Uterus (tissue), 4 donors: ENCODE data around the gene ATP6V0E1. TPM values are rescaled to one million over a fixed set of nuclear protein-coding genes. Genes with fewer than 3 reads are reported as not detected.

Experiments
- DNase-seq, 2 donors: peaks; one replicate each; pipeline ENCODE4 v3.0.0-alpha.2; 2019 to 2020
- H3K27ac ChIP-seq, 2 donors: fragments of 200-600 bp; sonication (generic); 1 replicate in 1 of 2; 2 replicates in 1 of 2; pipeline ENCODE4 v1.5.1; 2016 to 2018
- H3K27me3 ChIP-seq, 2 donors: fragments of 200-600 bp; sonication (generic); one replicate each; pipeline ENCODE4 v1.5.1; 2018 to 2019; ENCODE audit warnings: control low read depth in 1 of 2
- H3K36me3 ChIP-seq, 2 donors: fragments of 200-600 bp; sonication (generic); one replicate each; pipeline ENCODE4 v1.5.1; 2019; ENCODE audit warnings: control low read depth in 1 of 2
- H3K4me1 ChIP-seq, 2 donors: fragments of 200-600 bp; sonication (generic); one replicate each; pipeline ENCODE4 v1.5.1; 2018 to 2019; ENCODE audit warnings: control low read depth in 1 of 2
- H3K4me3 ChIP-seq, 2 donors: fragments of 200-600 bp; sonication (generic); 1 replicate in 1 of 2; 2 replicates in 1 of 2; pipeline ENCODE4 v1.5.1; 2018 to 2019; ENCODE audit warnings: mild to moderate bottlenecking in 1 of 2
- H3K9me3 ChIP-seq, 2 donors: fragments of 200-600 bp; sonication (generic); one replicate each; pipeline ENCODE4 v1.5.1; 2019; ENCODE audit warnings: control low read depth in 1 of 2
- POLR2A ChIP-seq, 2 donors: fragments of 450-650 bp; IDR thresholded peaks; one replicate each; pipeline ENCODE4 v1.6.1; 2016; ENCODE audit warnings: antibody characterized with exemption in 2 of 2, mild to moderate bottlenecking in 1 of 2, moderate library complexity in 1 of 2
- intact Hi-C: fragments of 100-400 bp; cut with DNase I; formaldehyde crosslinking; loops from one replicate; pipeline ENCODE4 v1.15.1; 2023; ENCODE audit warnings: low total_unique reads
- total RNA-seq, 4 donors: library from RNA; depleted of rRNA in 3 of 4; stranded (reverse); fragments of >200 nt in 3 of 4; gene quantifications; one replicate each; pipeline versions ENCODE4 v1.1.0 to v1.2.4, GENCODE V29; 2014 to 2023
- TF ChIP-seq, protein P1 (sequence below), 4 experiments: fragments of 200-600 bp in 2 of 4; fragments of 450-650 bp in 2 of 4; sonication (generic) in 2 of 4; IDR thresholded peaks; one replicate each; pipeline ENCODE4 v1.5.1; 2016 to 2019; ENCODE audit warnings: antibody characterized with exemption in 4 of 4, mild to moderate bottlenecking in 2 of 4, moderate library complexity in 1 of 4
- donor health status: DM: yes; HTN: yes; CAD: no.

ATP6V0E1 gene
- total RNA-seq, 4 donors from 2014 or later = 75.6 to 159 (median 137) TPM

DNA sequence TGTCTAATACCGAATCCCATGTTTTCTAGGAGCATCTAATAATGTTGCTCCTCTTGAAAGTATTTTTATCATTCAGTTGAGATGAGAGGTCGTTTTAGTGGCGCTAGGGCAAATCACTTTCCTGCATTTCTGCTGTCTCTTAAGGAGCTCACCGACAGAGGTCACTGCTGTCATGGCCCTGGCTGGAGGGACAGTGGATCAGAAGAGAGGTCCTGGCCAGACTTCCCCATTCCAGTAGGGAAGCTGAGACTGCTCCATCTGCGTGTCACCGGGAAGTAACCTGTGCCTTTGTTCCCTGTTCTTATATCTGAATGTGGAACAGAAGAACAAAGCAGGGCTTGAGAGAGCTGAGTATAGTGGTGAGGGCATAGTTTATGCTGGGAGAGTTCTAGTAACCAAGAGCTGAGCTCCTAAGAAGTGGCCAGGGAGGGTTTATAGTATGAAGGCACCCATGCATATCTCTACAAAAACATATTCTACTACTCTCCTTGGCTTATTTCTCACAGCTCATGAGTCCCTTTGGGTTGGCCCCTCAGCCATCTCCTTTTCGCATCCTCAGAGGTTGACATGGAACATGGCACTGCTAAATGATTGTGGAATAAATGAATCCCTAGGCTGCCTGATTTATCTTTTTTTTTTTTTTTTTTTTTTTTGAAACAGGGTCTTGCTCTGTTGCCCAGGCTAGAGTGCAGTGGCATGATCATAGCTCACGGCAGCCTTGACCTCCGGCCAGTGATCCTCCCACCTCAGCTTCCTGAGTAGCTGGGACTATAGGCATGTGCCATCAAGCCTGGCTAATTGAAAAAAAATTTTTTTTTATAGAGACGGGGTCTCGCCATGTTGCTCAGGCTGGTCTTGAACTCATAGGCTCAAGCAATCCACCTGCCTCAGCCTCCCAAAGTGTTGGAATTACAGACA lies 27.2 kb downstream of the ATP6V0E1 start:
- Histone ChIP-seq H3K27ac (peak overlapping the region in 1 of 2 donors; percentile 47), H3K4me1 (no peaks in the 10 kb centered on the region), H3K36me3 (no peaks in the 10 kb centered on the region), H3K9me3 (no peaks in the 10 kb centered on the region), H3K27me3 (no peaks in the 10 kb centered on the region), H3K4me3 (no peak overlapping the region)
- peak in 1 of 2 donors; percentile 27 for DNase-seq
- TF ChIP-seq POLR2A (IDR thresholded peaks at IDR 0.05) = no peak
- TF ChIP-seq, protein P1, sequence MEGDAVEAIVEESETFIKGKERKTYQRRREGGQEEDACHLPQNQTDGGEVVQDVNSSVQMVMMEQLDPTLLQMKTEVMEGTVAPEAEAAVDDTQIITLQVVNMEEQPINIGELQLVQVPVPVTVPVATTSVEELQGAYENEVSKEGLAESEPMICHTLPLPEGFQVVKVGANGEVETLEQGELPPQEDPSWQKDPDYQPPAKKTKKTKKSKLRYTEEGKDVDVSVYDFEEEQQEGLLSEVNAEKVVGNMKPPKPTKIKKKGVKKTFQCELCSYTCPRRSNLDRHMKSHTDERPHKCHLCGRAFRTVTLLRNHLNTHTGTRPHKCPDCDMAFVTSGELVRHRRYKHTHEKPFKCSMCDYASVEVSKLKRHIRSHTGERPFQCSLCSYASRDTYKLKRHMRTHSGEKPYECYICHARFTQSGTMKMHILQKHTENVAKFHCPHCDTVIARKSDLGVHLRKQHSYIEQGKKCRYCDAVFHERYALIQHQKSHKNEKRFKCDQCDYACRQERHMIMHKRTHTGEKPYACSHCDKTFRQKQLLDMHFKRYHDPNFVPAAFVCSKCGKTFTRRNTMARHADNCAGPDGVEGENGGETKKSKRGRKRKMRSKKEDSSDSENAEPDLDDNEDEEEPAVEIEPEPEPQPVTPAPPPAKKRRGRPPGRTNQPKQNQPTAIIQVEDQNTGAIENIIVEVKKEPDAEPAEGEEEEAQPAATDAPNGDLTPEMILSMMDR (IDR thresholded peaks at IDR 0.05) = peak in 1 of 4 experiments; percentile 19
- intact Hi-C loops = no loop called here

DNA sequence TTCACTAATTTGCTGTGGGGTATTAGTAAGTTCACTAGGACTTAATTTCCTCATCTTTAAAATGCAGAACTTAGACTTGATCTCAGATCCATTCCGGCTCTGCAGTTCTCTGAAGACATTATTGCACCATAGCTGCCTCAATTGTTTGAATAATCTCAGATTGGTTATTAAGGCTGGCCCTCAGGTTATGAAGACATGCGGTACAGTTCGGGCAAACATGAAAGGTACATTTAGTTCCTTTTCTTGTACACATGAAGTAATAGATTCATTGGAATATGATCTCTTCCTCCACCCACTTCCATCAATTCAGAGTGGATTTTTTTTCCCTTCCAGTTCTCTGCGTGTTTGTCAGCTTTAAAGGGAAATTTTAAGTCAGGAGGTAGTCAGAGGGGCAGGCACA lies 28.0 kb downstream of the ATP6V0E1 start:
- H3K36me3 ChIP-seq = no peaks in the 10 kb centered on the region
- no peak for TF ChIP-seq POLR2A (IDR thresholded peaks at IDR 0.05)
- TF ChIP-seq, protein P1 (IDR thresholded peaks at IDR 0.05) = no peak
- no peak for DNase-seq
- H3K27me3 ChIP-seq = no peaks in the 10 kb centered on the region
- intact Hi-C loops = no loop called here
- H3K4me1 ChIP-seq = no peaks in the 10 kb centered on the region
- H3K9me3 ChIP-seq = no peaks in the 10 kb centered on the region
- peak overlapping the region in 1 of 2 donors; percentile 47 for H3K27ac ChIP-seq
- H3K4me3 ChIP-seq = no peak overlapping the region

DNA sequence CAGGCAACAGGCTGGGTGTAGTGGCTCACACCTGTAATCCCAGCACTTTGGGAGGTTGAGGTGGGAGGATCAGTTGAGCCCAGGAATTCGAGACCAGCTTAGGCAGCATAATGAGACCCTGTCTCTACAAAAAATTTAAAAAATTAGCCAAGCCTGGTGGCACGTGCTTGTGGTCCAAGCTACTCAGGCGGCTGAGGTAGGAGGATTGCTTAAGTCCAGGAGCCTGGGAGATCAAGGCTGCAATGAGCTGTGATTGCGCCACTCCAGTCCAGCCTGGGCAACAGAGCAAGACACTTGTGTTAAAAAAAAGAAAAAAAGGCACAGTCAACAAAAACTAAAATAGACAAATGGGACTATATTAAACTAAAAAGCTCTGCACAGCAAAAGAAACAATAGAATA lies 29.3 kb downstream of the ATP6V0E1 start:
- Histone ChIP-seq H3K9me3 (no peaks in the 10 kb centered on the region), H3K27ac (no peak overlapping the region), H3K4me1 (no peaks in the 10 kb centered on the region), H3K27me3 (no peaks in the 10 kb centered on the region), H3K4me3 (no peak overlapping the region), H3K36me3 (no peaks in the 10 kb centered on the region)
- DNase-seq = no peak
- TF ChIP-seq, protein P1 (IDR thresholded peaks at IDR 0.05) = no peak
- no peak for TF ChIP-seq POLR2A (IDR thresholded peaks at IDR 0.05)
- intact Hi-C loops = no loop called here

DNA sequence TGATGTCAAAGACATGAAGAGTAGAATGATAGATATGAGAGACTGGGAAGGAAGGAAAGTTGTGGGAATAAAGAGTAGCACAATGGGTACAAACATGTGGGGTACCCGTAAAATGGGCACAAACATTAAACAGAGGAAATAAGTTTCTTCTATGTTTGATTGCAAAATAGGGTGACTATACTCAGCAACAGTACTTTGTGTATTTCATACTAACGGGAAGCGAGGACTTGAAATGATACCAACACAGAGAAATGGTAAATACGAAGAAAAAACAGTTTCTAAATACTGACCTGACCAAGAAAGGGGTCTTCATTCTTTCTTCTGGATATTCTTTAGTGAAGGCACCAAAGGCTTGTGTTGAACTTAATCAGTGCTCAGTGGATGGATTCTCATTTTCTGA lies 31.1 kb downstream of the ATP6V0E1 start:
- H3K4me1 ChIP-seq = no peaks in the 10 kb centered on the region
- no peaks in the 10 kb centered on the region for H3K36me3 ChIP-seq
- TF ChIP-seq, protein P1 (IDR thresholded peaks at IDR 0.05) = no peak
- no peak for TF ChIP-seq POLR2A (IDR thresholded peaks at IDR 0.05)
- H3K4me3 ChIP-seq = no peak overlapping the region
- no peaks in the 10 kb centered on the region for H3K9me3 ChIP-seq
- intact Hi-C loops = no loop called here
- peak overlapping the region in 1 of 2 donors; percentile 68 for H3K27ac ChIP-seq
- no peaks in the 10 kb centered on the region for H3K27me3 ChIP-seq
- no peak for DNase-seq

DNA sequence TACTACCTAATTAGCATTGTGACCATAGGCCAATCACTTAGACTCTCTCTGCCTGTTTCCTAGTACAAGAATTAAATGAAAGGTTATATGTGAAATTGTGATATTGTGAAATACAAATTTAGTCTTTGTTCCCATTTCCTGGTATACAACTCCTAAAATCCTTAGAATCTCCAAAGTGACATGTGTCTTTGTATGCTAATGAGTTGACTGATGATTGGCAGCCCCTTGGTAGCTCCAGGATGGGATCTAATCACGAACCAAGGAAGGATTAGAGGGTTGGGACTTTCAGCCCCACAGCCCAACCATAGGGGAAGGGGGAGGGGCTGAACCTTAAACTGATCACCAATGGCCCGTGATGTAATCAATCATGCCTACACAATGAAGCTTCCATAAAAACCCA lies 31.6 kb downstream of the ATP6V0E1 start:
- H3K27ac ChIP-seq = peak overlapping the region in 1 of 2 donors; percentile 68
- no peak for TF ChIP-seq POLR2A (IDR thresholded peaks at IDR 0.05)
- TF ChIP-seq, protein P1 (IDR thresholded peaks at IDR 0.05) = no peak
- no peaks in the 10 kb centered on the region for H3K27me3 ChIP-seq
- intact Hi-C loops = no loop called here
- no peaks in the 10 kb centered on the region for H3K4me1 ChIP-seq
- no peaks in the 10 kb centered on the region for H3K9me3 ChIP-seq
- no peak overlapping the region for H3K4me3 ChIP-seq
- DNase-seq = no peak
- H3K36me3 ChIP-seq = no peaks in the 10 kb centered on the region
